ENCODE results near the gene LEMD3. TPM values are rescaled to one million over a fixed set of nuclear protein-coding genes. Genes with fewer than 3 reads are reported as not detected.

LEMD3 gene
- total and polyA plus RNA-seq, 12 donors = 7.1 to 52.1 (median 22.3) TPM

DNA sequence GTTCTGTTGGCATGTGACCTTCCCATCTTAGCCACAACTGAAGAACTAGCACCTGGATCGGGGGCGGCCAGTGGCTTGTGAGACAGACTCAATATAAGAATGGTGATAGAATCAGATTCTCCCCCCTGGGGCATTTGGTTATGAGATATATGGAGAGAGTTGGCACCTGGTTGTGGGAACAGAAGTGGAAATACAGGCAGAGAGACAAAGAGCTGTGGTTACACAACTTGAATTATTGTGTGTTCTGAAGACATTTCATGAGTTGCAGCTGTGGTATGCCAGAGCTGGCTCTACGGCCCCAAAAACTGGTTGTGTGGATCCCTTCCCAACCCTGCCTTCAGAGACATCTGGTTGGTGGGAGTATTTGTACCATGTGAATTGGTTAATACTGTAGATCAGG is 106.2 kb downstream of the LEMD3 start:
- no peak overlapping the region for H3K27ac ChIP-seq
- intact Hi-C loops (cut with DNase I) = no loop called here
- DNase-seq = no peak
- 85 to 94% (median 90%) methylated on average over 3 of the region's 3 CpGs for WGBS, 4 donors
- no peaks in the 10 kb centered on the region for H3K36me3 ChIP-seq (replicated peaks in 1 of 2)
- H3K4me1 ChIP-seq (replicated peaks in 1 of 2) = peaks cover 10 to 16% of the 10 kb centered on the region in 2 donors
- H3K9me3 ChIP-seq (replicated peaks in 1 of 3) = no peaks in the 10 kb centered on the region
- H3K27me3 ChIP-seq = no peaks in the 10 kb centered on the region
- TF ChIP-seq POLR2A (IDR thresholded peaks at IDR 0.05) = no peak
- no peak overlapping the region for H3K4me3 ChIP-seq

DNA sequence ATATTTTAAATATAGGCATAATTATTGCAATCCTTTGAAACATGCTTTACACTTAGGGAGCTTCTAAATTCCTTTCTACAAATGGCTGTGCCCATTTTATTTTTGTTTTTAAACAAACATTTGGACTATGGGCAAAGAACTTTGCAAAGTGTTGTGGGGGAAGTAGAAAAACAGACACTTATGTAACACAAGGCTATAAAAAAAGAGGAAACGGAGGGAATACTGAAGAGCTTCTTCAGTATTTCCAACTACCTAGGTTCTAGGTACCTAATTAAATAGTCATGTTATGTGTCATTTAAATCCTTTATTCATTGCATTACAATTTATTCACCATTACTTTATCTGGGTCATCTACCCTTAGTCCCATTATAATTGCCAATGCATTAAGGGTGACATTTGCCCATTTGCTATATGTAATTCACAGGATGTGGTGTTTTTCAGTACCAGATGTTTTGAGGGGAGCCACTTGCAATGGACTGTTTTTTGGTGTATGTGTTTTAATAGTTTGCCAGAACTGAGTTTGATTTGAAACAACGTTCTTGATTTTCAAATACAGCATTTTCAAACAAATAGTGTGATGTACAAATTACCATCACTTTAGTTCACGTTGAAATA is 107.6 kb downstream of the LEMD3 start:
- intact Hi-C loops (cut with DNase I) = no loop called here
- H3K27me3 ChIP-seq = no peaks in the 10 kb centered on the region
- peaks cover 10 to 16% of the 10 kb centered on the region in 2 donors for H3K4me1 ChIP-seq (replicated peaks in 1 of 2)
- 54 to 61% (median 59%) methylated on average over 3 of the region's 3 CpGs for WGBS, 4 donors
- no peak overlapping the region for H3K27ac ChIP-seq
- DNase-seq = no peak
- H3K36me3 ChIP-seq (replicated peaks in 1 of 2) = no peaks in the 10 kb centered on the region
- no peak overlapping the region for H3K4me3 ChIP-seq
- TF ChIP-seq, protein P1, sequence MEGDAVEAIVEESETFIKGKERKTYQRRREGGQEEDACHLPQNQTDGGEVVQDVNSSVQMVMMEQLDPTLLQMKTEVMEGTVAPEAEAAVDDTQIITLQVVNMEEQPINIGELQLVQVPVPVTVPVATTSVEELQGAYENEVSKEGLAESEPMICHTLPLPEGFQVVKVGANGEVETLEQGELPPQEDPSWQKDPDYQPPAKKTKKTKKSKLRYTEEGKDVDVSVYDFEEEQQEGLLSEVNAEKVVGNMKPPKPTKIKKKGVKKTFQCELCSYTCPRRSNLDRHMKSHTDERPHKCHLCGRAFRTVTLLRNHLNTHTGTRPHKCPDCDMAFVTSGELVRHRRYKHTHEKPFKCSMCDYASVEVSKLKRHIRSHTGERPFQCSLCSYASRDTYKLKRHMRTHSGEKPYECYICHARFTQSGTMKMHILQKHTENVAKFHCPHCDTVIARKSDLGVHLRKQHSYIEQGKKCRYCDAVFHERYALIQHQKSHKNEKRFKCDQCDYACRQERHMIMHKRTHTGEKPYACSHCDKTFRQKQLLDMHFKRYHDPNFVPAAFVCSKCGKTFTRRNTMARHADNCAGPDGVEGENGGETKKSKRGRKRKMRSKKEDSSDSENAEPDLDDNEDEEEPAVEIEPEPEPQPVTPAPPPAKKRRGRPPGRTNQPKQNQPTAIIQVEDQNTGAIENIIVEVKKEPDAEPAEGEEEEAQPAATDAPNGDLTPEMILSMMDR (IDR thresholded peaks at IDR 0.05) = no peak
- TF ChIP-seq POLR2A (IDR thresholded peaks at IDR 0.05) = no peak
- H3K9me3 ChIP-seq (replicated peaks in 1 of 3) = no peaks in the 10 kb centered on the region

DNA sequence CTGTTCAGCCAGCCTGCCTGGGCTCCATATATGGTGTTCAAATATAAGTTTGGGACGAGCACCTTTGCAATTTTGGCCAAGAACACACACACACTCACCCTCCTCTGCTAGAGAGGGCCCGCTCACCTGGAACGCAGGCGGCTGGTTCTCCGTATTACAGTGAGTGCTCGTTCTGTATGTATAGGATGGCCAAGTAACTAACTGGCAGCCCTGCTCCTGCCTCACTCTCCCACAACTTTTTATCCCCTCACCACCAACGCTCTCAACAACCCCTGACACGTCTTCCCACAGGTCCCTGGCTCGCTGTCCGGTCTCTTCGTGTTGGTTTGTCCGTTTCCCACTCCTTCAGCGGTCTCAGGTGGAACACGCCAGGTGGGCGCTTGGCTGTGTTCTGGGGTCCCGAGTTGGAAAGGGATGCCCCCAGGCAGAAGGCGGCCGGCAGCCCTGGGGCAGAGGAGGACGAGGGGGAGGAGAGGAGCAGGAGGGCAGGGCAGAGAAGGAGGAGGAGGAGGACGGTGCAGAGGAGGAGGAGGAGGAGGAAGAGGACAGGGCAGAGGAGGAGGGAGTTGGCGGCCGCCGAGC is 108.7 kb downstream of the LEMD3 start:
- Histone ChIP-seq H3K36me3 (replicated peaks in 1 of 2) (no peaks in the 10 kb centered on the region), H3K27ac (peak overlapping the region in 1 of 5 donors; percentile 85), H3K27me3 (no peaks in the 10 kb centered on the region), H3K9me3 (replicated peaks in 1 of 3) (no peaks in the 10 kb centered on the region), H3K4me3 (peak overlapping the region in 3 of 4 donors; percentile 53 to 84 (median 82)), H3K4me1 (replicated peaks in 1 of 2) (peaks cover 10 to 16% of the 10 kb centered on the region in 2 donors)
- peak in 1 of 7 donors; percentile 13 for DNase-seq
- 20 to 25% (median 21%) methylated on average over 19 to 23 of the region's 23 CpGs for WGBS, 4 donors
- TF ChIP-seq, protein P1 (IDR thresholded peaks at IDR 0.05) = no peak
- no peak for TF ChIP-seq POLR2A (IDR thresholded peaks at IDR 0.05)
- intact Hi-C loops (cut with DNase I) = no loop called here

DNA sequence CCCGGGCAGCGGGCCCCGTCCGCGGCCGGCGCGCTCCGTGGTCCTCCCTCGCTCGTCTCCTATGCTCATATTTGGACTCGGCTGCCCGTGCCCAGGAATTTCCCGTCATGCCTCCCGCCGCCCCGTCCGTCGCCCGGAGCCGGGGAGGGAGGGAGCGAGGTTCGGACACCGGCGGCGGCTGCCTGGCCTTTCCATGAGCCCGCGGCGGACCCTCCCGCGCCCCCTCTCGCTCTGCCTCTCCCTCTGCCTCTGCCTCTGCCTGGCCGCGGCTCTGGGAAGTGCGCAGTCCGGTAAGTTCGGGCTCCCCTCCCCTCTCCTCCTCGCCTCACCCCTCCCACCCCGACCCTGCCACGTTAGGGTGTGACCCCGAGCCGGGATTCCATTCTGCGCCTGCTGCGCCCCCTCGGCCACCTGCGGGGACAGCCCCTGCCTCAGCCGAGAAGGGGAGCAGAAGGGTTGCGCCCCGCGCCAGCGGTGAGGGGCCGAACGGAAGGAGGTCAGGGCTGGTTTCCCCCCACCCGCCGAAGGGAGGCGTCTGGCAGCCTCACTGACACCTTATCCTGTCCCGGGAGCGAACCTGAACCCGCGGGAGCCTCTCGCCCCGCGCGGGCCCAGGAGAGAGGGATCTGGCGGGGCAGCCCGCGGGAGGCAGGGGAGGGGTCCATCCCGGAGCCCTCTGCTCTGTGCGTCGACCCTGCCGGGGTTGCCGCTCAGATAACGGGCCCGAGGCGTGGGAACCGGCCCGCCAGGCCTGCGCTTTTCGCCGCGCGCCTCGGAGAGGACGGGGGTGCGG is 109.4 kb downstream of the LEMD3 start, which contains the start of gene MSRB3:
TSS of gene MSRB3 (plus strand) at position 108 of the 793 bp plus-strand sequence. CDS start 29,897 bp downstream, outside the sequence.
- H3K36me3 ChIP-seq (replicated peaks in 1 of 2) = no peaks in the 10 kb centered on the region
- peaks cover 10 to 16% of the 10 kb centered on the region in 2 donors for H3K4me1 ChIP-seq (replicated peaks in 1 of 2)
- intact Hi-C loops (cut with DNase I) = no loop called here
- no peaks in the 10 kb centered on the region for H3K9me3 ChIP-seq (replicated peaks in 1 of 3)
- H3K27ac ChIP-seq = peak within 1 kb of the TSS in 3 of 5 donors; percentile 16 to 85 (median 71)
- WGBS, 4 donors = 0 to 1% (median 1%) methylated on average over 11 to 85 of the region's 85 CpGs
- no peak for TF ChIP-seq POLR2A (IDR thresholded peaks at IDR 0.05)
- TF ChIP-seq, protein P1 (IDR thresholded peaks at IDR 0.05) = peak in 1 of 6 experiments; percentile 5
- peak within 1 kb of the TSS; percentile 35 to 84 (median 68) for H3K4me3 ChIP-seq
- no peaks in the 10 kb centered on the region for H3K27me3 ChIP-seq
- peak; percentile 40 to 68 (median 53) for DNase-seq
